Fibroblast of pulmonary artery (primary cell): ENCODE measurements around the gene MFAP2.
"Not testable (repeated sequence)": the region's sequence is repeated elsewhere in the genome, so short reads cannot be mapped to it uniquely, and the experiment has no call there.

Source experiments
- DNase-seq: peaks from one replicate; pipeline ENCODE4 v3.0.0-alpha.2; 2010; ENCODE audit warnings: low read depth
- H3K4me3 ChIP-seq: replicated peaks from 2 replicates; pipeline ENCODE4 v1.5.1; 2011; ENCODE audit warnings: low read depth, mild to moderate bottlenecking, control low read depth, low read length, moderate library complexity
- CTCF ChIP-seq: IDR thresholded peaks from 2 replicates; pipeline ENCODE4 v1.5.1; 2011; ENCODE audit warnings: mild to moderate bottlenecking, control low read depth, low read length, inconsistent platforms; ENCODE audit errors: missing control alignments

Gene MFAP2

GRCh38 chr1:16966282-16966681 lies 14.1 kb downstream of the MFAP2 start:
- H3K4me3 ChIP-seq: no peak overlapping the region
- no peak for TF ChIP-seq CTCF
- no peak for DNase-seq

- H3K4me3 ChIP-seq: no peak overlapping the region
- DNase-seq: no peak
These were observed 14.8 kb downstream of the MFAP2 start for GRCh38 chr1:16965486-16966067.

GRCh38 chr1:16964169-16964568 lies 16.3 kb downstream of the MFAP2 start:
- H3K4me3 ChIP-seq, DNase-seq: not testable (repeated sequence)

More at GRCh38 chr1:16965486-16966067, 14.8 kb downstream of the MFAP2 start:
- TF ChIP-seq CTCF: no peak

- no peak for DNase-seq
- TF ChIP-seq CTCF: no peak
- peak overlapping the region; percentile 43 for H3K4me3 ChIP-seq
These were observed 18.9 kb downstream of the MFAP2 start for GRCh38 chr1:16961297-16962133.

- H3K4me3 ChIP-seq: peak overlapping the region; percentile 43
- peak; percentile 79 for DNase-seq
- peak; percentile 54 for TF ChIP-seq CTCF
These were observed 19.7 kb downstream of the MFAP2 start for GRCh38 chr1:16960560-16961296.

GRCh38 chr1:16958475-16958874 lies 21.9 kb downstream of the MFAP2 start:
- no peak for TF ChIP-seq CTCF
- no peak for DNase-seq
- no peak overlapping the region for H3K4me3 ChIP-seq

- no peak for TF ChIP-seq CTCF
These were observed 22.7 kb downstream of the MFAP2 start for GRCh38 chr1:16957731-16958130.

More at GRCh38 chr1:16957731-16958130, 22.7 kb downstream of the MFAP2 start:
- no peak for DNase-seq
- no peak overlapping the region for H3K4me3 ChIP-seq
